GM11168 (cell line): ENCODE data around the gene MYH6.
"Not testable (repeated sequence)": the region's sequence is repeated elsewhere in the genome, so short reads cannot be mapped to it uniquely, and the experiment has no call there.

Experiments
- in situ Hi-C: fragments of 300-500 bp; cut with MboI; formaldehyde crosslinking; loops from one replicate; pipeline ENCODE4 v1.12.0; 2022; ENCODE audit warnings: low sequenced_read_pairs; ENCODE audit not compliant: unreplicated experiment

Gene MYH6

DNA sequence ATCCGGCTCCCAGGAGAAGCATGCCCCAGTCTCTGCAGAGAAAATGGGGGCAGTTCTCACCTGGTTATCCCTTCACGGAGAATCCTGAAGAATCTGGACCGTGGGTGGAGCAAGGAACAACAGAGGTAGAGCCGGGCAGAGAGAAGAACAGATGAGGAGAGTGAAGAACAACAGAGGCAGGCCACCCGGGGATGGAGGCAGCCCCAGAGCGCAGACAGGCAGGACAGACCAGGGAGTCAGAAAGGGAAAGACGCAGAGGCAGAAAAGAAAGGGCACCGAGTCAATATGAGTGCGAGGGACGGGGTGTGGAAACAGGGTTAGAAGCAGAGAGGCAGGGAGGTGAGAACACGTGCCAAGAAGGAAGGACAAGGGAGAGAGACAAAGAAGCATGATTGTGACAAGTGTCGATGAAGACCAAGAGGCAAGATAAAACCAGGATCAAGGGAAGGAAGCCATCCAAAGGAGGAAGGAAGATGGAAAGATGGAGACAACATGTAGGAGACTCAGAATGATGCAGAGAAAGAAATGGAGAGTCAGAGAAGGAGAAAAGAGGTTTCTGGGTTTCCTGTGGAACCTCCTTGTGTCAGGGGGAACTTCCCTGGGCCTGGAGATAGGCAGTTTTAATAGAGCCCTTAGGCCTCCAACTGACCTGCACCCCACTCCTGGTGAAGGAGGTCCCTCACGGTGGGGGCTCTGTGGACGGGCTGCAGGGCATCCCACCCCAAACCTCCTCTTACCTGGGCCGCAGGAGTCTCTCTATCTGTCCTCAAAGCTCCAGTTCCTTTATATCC lies at the start of gene MYH6:
Gene MYH6 (minus strand): TSS at position 758 of the 791 bp plus-strand sequence. CDS start 1,050 bp downstream, outside the sequence.
- in situ Hi-C loops, result no loop called here

DNA sequence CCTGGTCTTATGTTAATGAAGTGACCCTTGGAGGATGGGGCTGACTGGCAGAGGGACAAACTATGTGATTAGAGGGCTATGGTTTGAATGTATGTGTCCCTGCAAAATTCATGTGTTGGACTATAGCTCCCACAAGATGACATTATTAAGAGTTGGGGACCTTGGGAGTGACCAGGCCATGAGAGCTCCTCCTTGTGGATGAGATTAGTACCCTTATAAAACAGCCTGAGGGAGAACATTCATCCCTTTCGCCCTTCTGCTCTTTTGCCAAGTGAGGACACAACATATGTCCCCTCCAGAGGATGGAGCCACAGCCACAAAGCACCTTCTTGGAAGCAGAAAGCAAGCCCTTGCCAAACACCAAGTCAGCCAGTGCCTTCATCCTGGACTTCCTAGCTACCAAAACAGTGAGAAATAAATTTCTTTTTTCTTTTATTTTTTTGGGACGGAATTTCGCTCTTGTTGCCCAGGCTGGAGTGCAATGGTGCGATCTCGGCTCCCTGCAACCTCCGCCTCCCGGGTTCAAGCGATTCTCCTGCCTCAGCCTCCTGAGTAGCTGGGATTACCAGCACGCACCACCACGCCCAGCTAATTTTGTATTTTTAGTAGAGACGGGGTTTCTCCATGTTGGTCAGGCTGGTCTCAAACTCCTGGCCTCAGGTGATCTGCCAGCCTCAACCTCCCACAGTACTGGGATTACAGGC lies 49.0 kb upstream of the MYH6 start:
- in situ Hi-C loops, result not testable (repeated sequence)

- in situ Hi-C loops, result no loop called here
These were observed 46.4 kb upstream of the MYH6 start for GRCh38 chr14:23454445-23454856.

DNA sequence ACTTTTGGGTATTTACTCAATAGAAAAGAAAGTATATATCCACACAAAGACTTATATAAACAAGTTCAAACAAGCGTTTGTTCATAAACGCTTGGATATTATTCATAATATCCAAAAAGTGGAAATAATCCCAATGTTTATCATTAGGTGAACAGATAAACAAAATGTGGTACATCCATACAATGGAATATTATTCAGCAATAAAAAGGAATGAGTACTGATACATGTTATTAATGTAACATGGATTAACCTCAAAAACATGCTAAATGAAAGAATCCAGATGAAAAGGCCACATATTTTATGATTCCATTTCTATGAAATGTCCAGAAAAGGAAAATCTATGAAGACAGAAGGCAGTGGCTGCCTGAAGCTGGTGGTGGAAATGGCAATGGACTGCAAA lies 44.2 kb upstream of the MYH6 start:
- in situ Hi-C loops, result no loop called here

DNA sequence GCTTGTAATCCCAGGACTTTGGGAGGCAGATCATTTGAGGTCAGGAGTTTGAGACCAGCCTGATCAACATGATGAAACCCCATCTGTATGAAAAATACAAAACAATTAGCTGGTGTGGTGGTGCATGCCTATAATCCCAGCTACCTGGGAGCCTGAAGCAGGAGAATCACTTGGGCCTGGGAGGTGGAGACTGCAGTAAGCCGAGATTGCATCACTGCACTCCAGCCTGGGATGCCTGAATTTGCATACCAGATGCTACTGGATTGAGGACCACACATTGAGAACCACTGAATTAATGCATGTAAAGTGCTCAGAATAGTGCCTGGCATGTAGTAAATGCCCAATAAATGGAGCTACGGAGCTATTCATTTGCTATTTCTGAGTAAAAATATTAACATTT lies 42.3 kb upstream of the MYH6 start:
- in situ Hi-C loops, result no loop called here

DNA sequence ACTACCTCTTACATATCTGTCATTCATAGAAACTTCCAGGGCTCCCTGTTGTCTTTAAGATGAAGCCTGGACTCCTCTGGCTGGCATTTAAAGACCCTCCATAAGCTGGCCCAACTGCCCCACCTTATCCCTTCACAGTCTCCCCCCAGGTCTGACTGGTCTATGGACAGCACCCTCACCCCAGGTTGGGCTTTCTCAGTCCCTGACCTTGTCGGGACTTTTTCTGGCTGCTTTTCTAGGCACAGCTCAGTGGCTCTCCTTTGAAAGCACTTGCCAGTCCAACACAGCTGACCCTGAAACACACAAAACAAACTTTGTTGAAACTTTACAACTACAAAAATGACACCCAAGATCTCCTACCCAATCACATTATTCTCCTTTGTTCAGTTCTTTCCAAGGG lies 41.2 kb upstream of the MYH6 start:
- in situ Hi-C loops, result no loop called here

DNA sequence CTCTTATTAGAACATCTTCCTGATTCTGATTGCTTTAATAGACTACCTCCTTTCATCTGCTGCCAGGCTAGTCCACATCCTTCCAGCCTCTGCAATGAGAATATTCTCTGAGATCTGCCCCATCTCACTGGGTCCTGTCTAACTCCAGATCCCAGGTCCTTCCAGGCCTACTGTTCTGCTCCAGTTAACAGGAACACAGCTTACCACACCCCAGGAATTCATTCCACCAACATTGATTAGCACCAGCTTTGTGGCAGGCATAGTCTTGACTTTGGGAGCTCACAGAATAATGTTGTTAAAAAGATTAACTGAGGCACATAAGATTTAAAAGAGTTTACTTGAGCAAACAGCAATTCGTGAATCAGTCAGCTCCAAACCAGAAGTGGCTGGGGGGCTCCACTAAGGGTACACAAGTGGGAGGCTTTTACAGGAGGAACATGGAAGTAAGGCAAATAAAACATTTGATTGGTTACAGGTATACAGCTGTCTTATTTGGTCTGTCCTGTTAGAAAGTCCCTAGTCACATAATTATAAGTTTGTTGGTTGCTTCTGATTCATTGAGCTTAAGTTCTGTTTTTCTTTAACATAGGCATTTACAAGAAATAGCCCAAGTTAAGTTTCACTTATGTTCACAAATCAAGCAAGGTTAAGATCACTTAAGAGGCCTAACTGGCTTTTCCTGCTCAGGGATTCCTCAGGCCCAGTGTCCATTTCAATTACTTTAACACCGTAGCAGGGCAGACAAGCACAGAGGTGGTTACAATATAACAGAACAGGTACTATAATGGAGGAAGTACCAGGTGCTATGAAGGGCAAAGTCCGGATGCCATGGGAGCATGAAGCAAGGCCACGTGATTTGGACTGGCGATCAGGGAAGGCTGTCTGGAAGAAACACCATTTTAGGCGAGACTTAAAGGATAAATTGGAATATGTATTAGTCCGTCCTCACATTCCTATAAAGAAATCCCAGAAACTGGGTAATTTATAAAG lies 39.6 kb upstream of the MYH6 start:
- in situ Hi-C loops, result no loop called here

DNA sequence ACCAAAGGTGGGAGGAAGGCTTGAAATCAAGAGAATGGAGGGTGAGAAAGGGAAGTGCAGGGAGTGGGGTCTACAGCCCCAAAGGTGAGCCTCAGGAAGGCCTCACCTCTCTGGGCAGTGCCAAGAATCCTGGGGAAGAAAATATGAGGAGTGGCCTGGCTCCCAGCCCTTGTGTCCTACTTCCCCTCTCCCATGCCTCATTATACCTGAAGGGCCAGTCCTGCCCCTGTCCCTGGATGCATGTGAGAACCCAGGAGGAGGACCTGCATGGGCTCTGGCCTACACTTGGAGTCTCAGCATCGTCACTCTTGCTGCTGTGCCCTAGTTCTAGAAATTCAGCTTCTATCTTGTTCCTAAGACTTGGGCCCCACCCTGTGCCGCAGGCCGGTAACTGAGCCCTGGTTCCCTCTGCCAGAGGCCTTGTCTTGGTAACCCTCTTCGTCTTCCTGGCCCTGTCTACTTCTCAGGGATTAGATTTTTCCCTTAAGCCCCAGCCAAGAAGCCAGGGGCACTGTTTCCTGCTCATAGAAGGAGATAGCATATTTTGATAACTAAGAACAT lies 38.3 kb upstream of the MYH6 start:
- in situ Hi-C loops, result no loop called here

DNA sequence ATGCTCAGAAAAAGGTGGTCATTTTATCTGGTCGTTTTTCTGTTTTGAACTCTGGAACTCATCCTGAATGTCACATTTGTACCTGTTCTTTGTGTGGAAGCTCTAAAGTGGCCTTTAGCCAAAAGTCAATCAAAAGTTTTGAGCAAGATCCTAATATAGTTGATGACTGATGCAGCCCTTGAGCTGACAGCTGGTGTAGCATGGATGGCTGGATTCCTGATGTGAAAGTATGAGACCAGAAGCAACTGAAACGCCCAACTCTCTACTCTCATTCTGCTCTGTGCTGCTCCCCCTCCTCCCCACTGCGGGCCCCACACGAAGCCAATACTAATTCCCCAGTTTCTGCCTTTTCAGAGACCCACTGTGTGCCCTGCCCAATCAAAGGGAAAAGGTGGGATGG lies 37.7 kb upstream of the MYH6 start:
- in situ Hi-C loops, result no loop called here

DNA sequence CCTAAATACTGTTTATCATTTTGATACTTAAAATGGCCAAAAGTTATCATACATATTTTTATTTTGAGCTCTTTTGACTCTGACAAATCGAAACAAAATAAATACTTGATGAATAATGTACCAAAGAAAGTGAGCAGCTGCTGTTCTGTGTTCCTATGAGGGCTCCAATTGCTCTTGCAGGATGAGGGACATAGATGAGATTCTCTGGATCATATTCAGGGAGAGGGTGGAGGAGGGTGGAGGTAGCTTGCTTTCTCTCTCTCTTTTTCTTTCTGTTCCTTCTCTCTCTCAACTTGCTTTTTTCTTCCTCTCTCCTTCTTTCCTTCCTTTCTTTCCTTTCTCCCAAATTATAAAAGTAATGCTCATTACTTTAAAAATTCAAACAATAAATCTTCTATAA lies 36.2 kb upstream of the MYH6 start:
- in situ Hi-C loops, result no loop called here

- in situ Hi-C loops, result no loop called here
These were observed 35.8 kb upstream of the MYH6 start for GRCh38 chr14:23443881-23444280.

GRCh38 chr14:23443411-23443812 lies 35.3 kb upstream of the MYH6 start:
- in situ Hi-C loops, result no loop called here

GRCh38 chr14:23442721-23443356 lies 34.8 kb upstream of the MYH6 start:
- in situ Hi-C loops, result no loop called here

GRCh38 chr14:23441076-23441475 lies 33.0 kb upstream of the MYH6 start:
- in situ Hi-C loops, result no loop called here

GRCh38 chr14:23439107-23439835 lies 31.2 kb upstream of the MYH6 start:
- in situ Hi-C loops, result no loop called here

DNA sequence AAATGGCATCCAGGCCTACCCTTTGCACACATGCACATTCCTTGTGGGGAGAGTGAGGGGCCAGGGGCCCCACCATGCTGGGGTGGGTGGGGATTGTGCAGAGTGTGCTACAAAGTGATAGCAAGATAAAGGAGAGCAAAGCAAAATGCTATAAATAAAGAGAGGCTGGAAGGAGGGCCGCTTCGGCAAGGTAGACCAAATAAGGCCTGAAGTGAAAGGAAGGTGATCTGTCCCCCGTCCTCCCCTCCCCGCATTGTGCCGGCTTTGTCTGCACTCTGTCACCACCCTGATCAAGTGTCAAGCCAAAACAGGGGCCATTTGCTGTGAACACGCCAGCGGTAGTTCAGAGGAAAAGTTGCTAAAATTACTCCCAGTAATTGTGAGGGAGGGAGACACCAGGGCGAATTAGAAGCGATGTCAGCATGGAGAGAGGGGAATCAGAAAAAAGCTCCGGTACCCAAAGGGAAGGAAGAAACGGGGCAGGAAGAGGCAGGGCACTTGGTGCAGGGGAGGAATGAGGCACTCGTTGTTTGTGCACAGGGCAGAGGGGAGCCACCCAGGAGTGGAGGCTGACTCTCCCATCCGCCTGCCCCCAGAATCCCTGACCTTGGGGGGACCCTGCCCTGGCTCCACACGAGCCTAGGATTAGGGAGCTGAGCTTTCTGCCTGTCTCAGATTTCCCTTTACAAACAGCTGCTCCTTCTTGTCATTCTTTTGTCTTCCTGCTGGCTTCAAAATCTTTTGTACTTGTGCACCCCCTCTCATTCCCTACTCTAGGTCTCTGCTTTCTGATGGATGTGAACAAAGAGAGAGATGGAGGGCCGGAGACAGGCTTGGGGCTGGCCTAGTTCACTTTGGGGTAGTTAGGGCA lies 30.3 kb upstream of the MYH6 start:
- in situ Hi-C loops, result no loop called here

DNA sequence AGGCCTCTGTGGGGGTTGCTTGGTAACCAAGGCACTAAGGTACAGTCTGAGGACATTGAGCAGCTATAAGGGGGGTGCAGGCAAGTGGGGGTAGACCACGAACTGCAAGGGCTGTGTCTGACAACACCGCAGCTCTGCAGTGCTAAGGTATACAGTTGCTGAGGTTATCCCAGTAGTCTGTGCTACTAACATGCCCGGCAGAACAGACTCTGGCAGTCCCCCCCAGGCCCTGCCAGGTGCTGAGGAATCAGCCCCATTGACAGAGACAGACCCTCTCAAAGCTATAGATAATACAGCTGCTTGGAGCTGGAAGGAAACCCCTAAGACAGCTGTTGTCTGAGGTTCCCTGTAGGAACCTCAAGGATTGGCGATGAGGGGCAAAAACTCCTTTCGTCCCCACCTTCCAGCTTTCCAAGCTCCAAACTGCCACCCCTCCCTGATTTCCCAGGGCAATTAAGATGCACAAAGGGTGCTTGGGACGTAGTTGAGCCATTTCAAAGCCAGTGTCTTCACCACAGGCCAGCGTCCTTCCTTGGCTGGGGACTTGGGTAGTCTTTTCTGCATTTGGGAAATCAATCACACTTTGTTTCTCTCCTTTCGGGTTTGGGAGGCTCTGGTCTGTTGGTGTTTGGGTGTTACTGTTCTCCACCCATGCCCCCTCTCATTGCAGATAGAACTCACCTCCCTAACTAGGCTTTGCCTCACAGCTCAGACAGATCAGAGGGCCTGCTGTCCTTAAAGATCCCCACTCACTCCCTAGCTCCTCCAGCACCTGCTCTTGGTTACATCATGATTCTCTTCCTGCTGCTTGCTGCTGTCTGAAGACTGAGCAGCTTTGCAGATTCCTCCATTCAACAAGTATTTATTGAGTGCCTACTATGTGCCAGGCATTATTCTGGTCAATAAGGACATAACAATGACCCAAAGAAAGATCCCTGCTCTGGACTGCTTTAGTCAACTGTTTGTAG lies 29.3 kb upstream of the MYH6 start:
- in situ Hi-C loops, result no loop called here
